Measurements from ENCODE around the gene SPHKAP. TPM values are rescaled to one million over a fixed set of nuclear protein-coding genes. Genes with fewer than 3 reads are reported as not detected.

The SPHKAP gene
- total and polyA plus RNA-seq, 2 donors (not counting 1 experiment from before 2014, with no cell fraction given), result not detected

- Histone ChIP-seq H3K9ac (ENCODE audit: insufficient read depth, low read length) (no peak overlapping the region), H2AFZ (ENCODE audit: low read length) (no peak overlapping the region), H4K20me1 (ENCODE audit: control insufficient read depth, extremely low read depth, insufficient read depth, low read length) (no peaks in the 10 kb centered on the region), H3K4me3 (replicated peaks in 1 of 4; ENCODE audit: control extremely low read depth in 1 of 4, insufficient read depth in 1 of 4, low read depth in 3 of 4, low read length in 4 of 4) (no peak overlapping the region), H3K9me3 (ENCODE audit: control insufficient read depth, insufficient read depth, low read depth, low read length) (no peaks in the 10 kb centered on the region), H3K79me2 (ENCODE audit: control insufficient read depth, insufficient read depth, low read length) (no peaks in the 10 kb centered on the region), H3K27me3 (ENCODE audit: control insufficient read depth, insufficient read depth, low read length) (no peaks in the 10 kb centered on the region), H3K36me3 (ENCODE audit: control insufficient read depth, insufficient read depth, low read length) (no peaks in the 10 kb centered on the region), H3K4me2 (ENCODE audit: extremely low read depth, insufficient read depth, low read length) (no peak overlapping the region), H3K27ac (ENCODE audit: insufficient read depth, low read length) (no peak overlapping the region), H3K4me1 (ENCODE audit: control insufficient read depth, extremely low read depth, insufficient read depth, low read length) (no peaks in the 10 kb centered on the region)
- no peak for DNase-seq (ENCODE audit: low read depth in 2 of 2)
- TF ChIP-seq EZH2 (IDR thresholded peaks at IDR 0.05; ENCODE audit: low read length, missing control alignments) (no peak), CTCF (conservative IDR thresholded peaks at IDR 0.05 in 1 of 2, IDR thresholded peaks at IDR 0.05 in 1 of 2; ENCODE audit: low read depth in 1 of 2, low read length in 2 of 2) (no peak)
Observed at GRCh38 chr2:228131833-228132232, 49.7 kb downstream of the SPHKAP start.

GRCh38 chr2:228126401-228126800 lies 55.1 kb downstream of the SPHKAP start:
- no peaks in the 10 kb centered on the region for H3K27me3 ChIP-seq (ENCODE audit: control insufficient read depth, insufficient read depth, low read length)
- no peak overlapping the region for H3K9ac ChIP-seq (ENCODE audit: insufficient read depth, low read length)
- TF ChIP-seq CTCF (conservative IDR thresholded peaks at IDR 0.05 in 1 of 2, IDR thresholded peaks at IDR 0.05 in 1 of 2; ENCODE audit: low read depth in 1 of 2, low read length in 2 of 2) (no peak), EZH2 (IDR thresholded peaks at IDR 0.05; ENCODE audit: low read length, missing control alignments) (no peak)
- no peaks in the 10 kb centered on the region for H3K79me2 ChIP-seq (ENCODE audit: control insufficient read depth, insufficient read depth, low read length)
- H3K27ac ChIP-seq (ENCODE audit: insufficient read depth, low read length), result no peak overlapping the region
- H3K4me2 ChIP-seq (ENCODE audit: extremely low read depth, insufficient read depth, low read length), result no peak overlapping the region
- H3K36me3 ChIP-seq (ENCODE audit: control insufficient read depth, insufficient read depth, low read length), result no peaks in the 10 kb centered on the region
- no peak for DNase-seq (ENCODE audit: low read depth in 2 of 2)
- no peaks in the 10 kb centered on the region for H3K4me1 ChIP-seq (ENCODE audit: control insufficient read depth, extremely low read depth, insufficient read depth, low read length)
- H3K9me3 ChIP-seq (ENCODE audit: control insufficient read depth, insufficient read depth, low read depth, low read length), result no peaks in the 10 kb centered on the region
- H4K20me1 ChIP-seq (ENCODE audit: control insufficient read depth, extremely low read depth, insufficient read depth, low read length), result no peaks in the 10 kb centered on the region
- H3K4me3 ChIP-seq (replicated peaks in 1 of 4; ENCODE audit: control extremely low read depth in 1 of 4, insufficient read depth in 1 of 4, low read depth in 3 of 4, low read length in 4 of 4), result no peak overlapping the region
- no peak overlapping the region for H2AFZ ChIP-seq (ENCODE audit: low read length)

- Histone ChIP-seq H3K36me3 (ENCODE audit: control insufficient read depth, insufficient read depth, low read length) (no peaks in the 10 kb centered on the region), H4K20me1 (ENCODE audit: control insufficient read depth, extremely low read depth, insufficient read depth, low read length) (no peaks in the 10 kb centered on the region), H3K9ac (ENCODE audit: insufficient read depth, low read length) (no peak overlapping the region), H3K4me1 (ENCODE audit: control insufficient read depth, extremely low read depth, insufficient read depth, low read length) (no peaks in the 10 kb centered on the region), H3K4me2 (ENCODE audit: extremely low read depth, insufficient read depth, low read length) (no peak overlapping the region), H3K27ac (ENCODE audit: insufficient read depth, low read length) (no peak overlapping the region), H3K79me2 (ENCODE audit: control insufficient read depth, insufficient read depth, low read length) (no peaks in the 10 kb centered on the region), H2AFZ (ENCODE audit: low read length) (no peak overlapping the region), H3K9me3 (ENCODE audit: control insufficient read depth, insufficient read depth, low read depth, low read length) (no peaks in the 10 kb centered on the region), H3K4me3 (replicated peaks in 1 of 4; ENCODE audit: control extremely low read depth in 1 of 4, insufficient read depth in 1 of 4, low read depth in 3 of 4, low read length in 4 of 4) (no peak overlapping the region), H3K27me3 (ENCODE audit: control insufficient read depth, insufficient read depth, low read length) (no peaks in the 10 kb centered on the region)
- DNase-seq (ENCODE audit: low read depth in 2 of 2), result no peak
- TF ChIP-seq CTCF (conservative IDR thresholded peaks at IDR 0.05 in 1 of 2, IDR thresholded peaks at IDR 0.05 in 1 of 2; ENCODE audit: low read depth in 1 of 2, low read length in 2 of 2), result no peak
- no peak for TF ChIP-seq EZH2 (IDR thresholded peaks at IDR 0.05; ENCODE audit: low read length, missing control alignments)
Observed at GRCh38 chr2:228118940-228119339, 62.5 kb downstream of the SPHKAP start.
